ENCODE data around the gene ADGRB3.

The ADGRB3 gene

GRCh38 chr6:68639826-68640490 is 4.9 kb downstream of the ADGRB3 start:
- H3K27ac ChIP-seq (ENCODE audit: low read depth, low read length) = no peak overlapping the region
- no peaks in the 10 kb centered on the region for H3K36me3 ChIP-seq (ENCODE audit: control insufficient read depth, insufficient read depth, low read length)
- H3K79me1 ChIP-seq (ENCODE audit: low read length) = no peaks in the 10 kb centered on the region
- no peak overlapping the region for H3K18ac ChIP-seq (ENCODE audit: low read length)
- H3K4me3 ChIP-seq (ENCODE audit: low read length) = peak overlapping the region; percentile 7
- peak overlapping the region; percentile 22 for H3K56ac ChIP-seq (ENCODE audit: low read length)
- H2AK5ac ChIP-seq (ENCODE audit: low read length) = no peak overlapping the region
- H3K4me2 ChIP-seq (ENCODE audit: low read length) = peak overlapping the region; percentile 39
- peak overlapping the region; percentile 18 for H3K9ac ChIP-seq (ENCODE audit: low read length)
- no peak overlapping the region for H3K23ac ChIP-seq (ENCODE audit: low read length)
- H2BK120ac ChIP-seq (ENCODE audit: low read depth, low read length) = no peak overlapping the region
- DNase-seq = peak; percentile 11
- H3K4ac ChIP-seq (ENCODE audit: low read depth, low read length) = no peak overlapping the region
- H4K8ac ChIP-seq (ENCODE audit: low read depth, low read length) = no peak overlapping the region
- no peaks in the 10 kb centered on the region for H3K79me2 ChIP-seq (ENCODE audit: control insufficient read depth, insufficient read depth, low read length)
- no peak overlapping the region for H2BK15ac ChIP-seq (replicated peaks; ENCODE audit: low read depth)
- no peak overlapping the region for H4K5ac ChIP-seq (ENCODE audit: low read length)
- peaks cover 5% of the 10 kb centered on the region for H3K27me3 ChIP-seq (ENCODE audit: insufficient read depth, low read length, poor library complexity)
- H3K4me1 ChIP-seq (ENCODE audit: control insufficient read depth, low read depth, low read length) = no peaks in the 10 kb centered on the region
- H2BK5ac ChIP-seq (ENCODE audit: low read length) = no peak overlapping the region
- no CpG with 5 or more reads among the region's 13 CpGs for WGBS (ENCODE audit: extremely low coverage, insufficient coverage, low lambda C conversion rate)

DNA sequence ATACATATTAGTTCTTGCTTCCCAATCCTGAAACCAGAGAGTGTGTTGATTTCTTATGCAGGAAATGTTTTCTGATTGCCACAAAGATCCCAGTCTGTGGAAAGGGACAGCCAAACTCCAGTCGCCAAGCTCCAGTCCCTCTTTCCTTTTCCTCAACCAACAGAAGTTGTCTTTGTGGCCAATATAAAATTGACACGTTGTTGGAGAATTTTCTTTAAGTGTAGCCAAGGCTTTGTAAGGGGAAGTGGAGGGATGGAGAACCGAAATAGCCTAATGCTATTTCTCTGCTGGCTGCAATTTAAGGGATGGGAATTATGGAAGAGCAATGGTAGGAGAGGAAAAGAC is 5.4 kb downstream of the ADGRB3 start:
- no peak overlapping the region for H3K4ac ChIP-seq (ENCODE audit: low read depth, low read length)
- no peak overlapping the region for H2BK15ac ChIP-seq (replicated peaks; ENCODE audit: low read depth)
- no peak overlapping the region for H4K5ac ChIP-seq (ENCODE audit: low read length)
- H3K18ac ChIP-seq (ENCODE audit: low read length) = no peak overlapping the region
- no peaks in the 10 kb centered on the region for H3K79me1 ChIP-seq (ENCODE audit: low read length)
- no peak overlapping the region for H2AK5ac ChIP-seq (ENCODE audit: low read length)
- WGBS (ENCODE audit: extremely low coverage, insufficient coverage, low lambda C conversion rate) = no CpG with 5 or more reads among the region's 3 CpGs
- peaks cover 5% of the 10 kb centered on the region for H3K27me3 ChIP-seq (ENCODE audit: insufficient read depth, low read length, poor library complexity)
- no peak overlapping the region for H3K4me3 ChIP-seq (ENCODE audit: low read length)
- no peak overlapping the region for H2BK5ac ChIP-seq (ENCODE audit: low read length)
- H3K4me2 ChIP-seq (ENCODE audit: low read length) = no peak overlapping the region
- no peak overlapping the region for H3K27ac ChIP-seq (ENCODE audit: low read depth, low read length)
- DNase-seq = peak; percentile 7
- H3K9ac ChIP-seq (ENCODE audit: low read length) = no peak overlapping the region
- H4K8ac ChIP-seq (ENCODE audit: low read depth, low read length) = no peak overlapping the region
- H3K79me2 ChIP-seq (ENCODE audit: control insufficient read depth, insufficient read depth, low read length) = no peaks in the 10 kb centered on the region
- no peak overlapping the region for H2BK120ac ChIP-seq (ENCODE audit: low read depth, low read length)
- no peaks in the 10 kb centered on the region for H3K4me1 ChIP-seq (ENCODE audit: control insufficient read depth, low read depth, low read length)
- H3K23ac ChIP-seq (ENCODE audit: low read length) = no peak overlapping the region
- no peaks in the 10 kb centered on the region for H3K36me3 ChIP-seq (ENCODE audit: control insufficient read depth, insufficient read depth, low read length)
- no peak overlapping the region for H3K56ac ChIP-seq (ENCODE audit: low read length)

GRCh38 chr6:68641172-68641571 is 6.1 kb downstream of the ADGRB3 start:
- Histone ChIP-seq H2BK5ac (ENCODE audit: low read length) (no peak overlapping the region), H3K9ac (ENCODE audit: low read length) (no peak overlapping the region), H3K4me3 (ENCODE audit: low read length) (no peak overlapping the region), H3K27ac (ENCODE audit: low read depth, low read length) (no peak overlapping the region), H4K8ac (ENCODE audit: low read depth, low read length) (no peak overlapping the region), H2AK5ac (ENCODE audit: low read length) (no peak overlapping the region), H3K4ac (ENCODE audit: low read depth, low read length) (no peak overlapping the region), H2BK120ac (ENCODE audit: low read depth, low read length) (no peak overlapping the region), H3K36me3 (ENCODE audit: control insufficient read depth, insufficient read depth, low read length) (no peaks in the 10 kb centered on the region), H3K27me3 (ENCODE audit: insufficient read depth, low read length, poor library complexity) (peaks cover 5% of the 10 kb centered on the region), H3K79me1 (ENCODE audit: low read length) (no peaks in the 10 kb centered on the region), H4K5ac (ENCODE audit: low read length) (no peak overlapping the region), H3K4me2 (ENCODE audit: low read length) (no peak overlapping the region), H3K23ac (ENCODE audit: low read length) (no peak overlapping the region), H3K4me1 (ENCODE audit: control insufficient read depth, low read depth, low read length) (no peaks in the 10 kb centered on the region), H3K56ac (ENCODE audit: low read length) (no peak overlapping the region), H3K79me2 (ENCODE audit: control insufficient read depth, insufficient read depth, low read length) (no peaks in the 10 kb centered on the region), H3K18ac (ENCODE audit: low read length) (no peak overlapping the region), H2BK15ac (replicated peaks; ENCODE audit: low read depth) (no peak overlapping the region)
- WGBS (ENCODE audit: extremely low coverage, insufficient coverage, low lambda C conversion rate) = no CpG with 5 or more reads among the region's 2 CpGs
- DNase-seq = no peak

- Histone ChIP-seq H3K4me3 (ENCODE audit: low read length) (no peak overlapping the region), H3K27ac (ENCODE audit: low read depth, low read length) (no peak overlapping the region), H4K8ac (ENCODE audit: low read depth, low read length) (no peak overlapping the region), H3K56ac (ENCODE audit: low read length) (no peak overlapping the region), H3K36me3 (ENCODE audit: control insufficient read depth, insufficient read depth, low read length) (no peaks in the 10 kb centered on the region), H2BK120ac (ENCODE audit: low read depth, low read length) (no peak overlapping the region), H4K5ac (ENCODE audit: low read length) (no peak overlapping the region), H3K23ac (ENCODE audit: low read length) (no peak overlapping the region), H3K27me3 (ENCODE audit: insufficient read depth, low read length, poor library complexity) (peaks cover 5% of the 10 kb centered on the region), H3K4me2 (ENCODE audit: low read length) (no peak overlapping the region), H3K4ac (ENCODE audit: low read depth, low read length) (no peak overlapping the region), H3K9ac (ENCODE audit: low read length) (no peak overlapping the region), H3K18ac (ENCODE audit: low read length) (no peak overlapping the region), H2AK5ac (ENCODE audit: low read length) (no peak overlapping the region), H3K79me2 (ENCODE audit: control insufficient read depth, insufficient read depth, low read length) (no peaks in the 10 kb centered on the region), H3K79me1 (ENCODE audit: low read length) (no peaks in the 10 kb centered on the region), H2BK15ac (replicated peaks; ENCODE audit: low read depth) (no peak overlapping the region), H3K4me1 (ENCODE audit: control insufficient read depth, low read depth, low read length) (no peaks in the 10 kb centered on the region), H2BK5ac (ENCODE audit: low read length) (no peak overlapping the region)
- no peak for DNase-seq
Observed at GRCh38 chr6:68642081-68642480, 7.0 kb downstream of the ADGRB3 start.

DNA sequence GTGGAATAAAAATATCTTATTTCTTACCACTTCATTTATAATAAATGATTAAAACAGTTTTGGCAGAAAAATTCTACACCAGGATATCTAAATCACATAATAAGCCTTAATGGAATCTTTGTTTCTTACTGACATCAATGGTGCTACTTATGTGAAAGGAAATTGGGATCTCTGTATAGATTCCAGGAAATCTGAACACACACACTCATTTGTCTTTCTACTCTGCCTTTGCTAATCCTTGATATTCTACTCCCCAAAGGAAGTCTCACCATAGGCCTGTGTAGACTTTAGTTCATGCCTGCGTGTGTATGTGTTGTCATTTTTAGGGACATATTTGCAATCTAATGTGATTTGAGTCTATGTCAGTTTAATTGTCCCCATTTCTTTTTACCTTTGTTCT is 7.9 kb downstream of the ADGRB3 start:
- H3K4ac ChIP-seq (ENCODE audit: low read depth, low read length) = no peak overlapping the region
- H3K79me1 ChIP-seq (ENCODE audit: low read length) = no peaks in the 10 kb centered on the region
- H3K27ac ChIP-seq (ENCODE audit: low read depth, low read length) = no peak overlapping the region
- WGBS (ENCODE audit: extremely low coverage, insufficient coverage, low lambda C conversion rate) = no CpG with 5 or more reads among the region's 1 CpG
- DNase-seq = no peak
- no peak overlapping the region for H3K23ac ChIP-seq (ENCODE audit: low read length)
- H2BK15ac ChIP-seq (replicated peaks; ENCODE audit: low read depth) = no peak overlapping the region
- H3K56ac ChIP-seq (ENCODE audit: low read length) = no peak overlapping the region
- H4K8ac ChIP-seq (ENCODE audit: low read depth, low read length) = no peak overlapping the region
- H3K79me2 ChIP-seq (ENCODE audit: control insufficient read depth, insufficient read depth, low read length) = no peaks in the 10 kb centered on the region
- H3K27me3 ChIP-seq (ENCODE audit: insufficient read depth, low read length, poor library complexity) = peaks cover 5% of the 10 kb centered on the region
- H2BK5ac ChIP-seq (ENCODE audit: low read length) = no peak overlapping the region
- no peak overlapping the region for H3K18ac ChIP-seq (ENCODE audit: low read length)
- no peak overlapping the region for H2AK5ac ChIP-seq (ENCODE audit: low read length)
- H3K36me3 ChIP-seq (ENCODE audit: control insufficient read depth, insufficient read depth, low read length) = no peaks in the 10 kb centered on the region
- H3K9ac ChIP-seq (ENCODE audit: low read length) = no peak overlapping the region
- no peak overlapping the region for H3K4me2 ChIP-seq (ENCODE audit: low read length)
- no peak overlapping the region for H2BK120ac ChIP-seq (ENCODE audit: low read depth, low read length)
- H4K5ac ChIP-seq (ENCODE audit: low read length) = no peak overlapping the region
- H3K4me3 ChIP-seq (ENCODE audit: low read length) = no peak overlapping the region
- H3K4me1 ChIP-seq (ENCODE audit: control insufficient read depth, low read depth, low read length) = no peaks in the 10 kb centered on the region

GRCh38 chr6:68649669-68650068 is 14.6 kb downstream of the ADGRB3 start:
- H2BK120ac ChIP-seq (ENCODE audit: low read depth, low read length) = no peak overlapping the region
- no peak overlapping the region for H3K23ac ChIP-seq (ENCODE audit: low read length)
- no peaks in the 10 kb centered on the region for H3K4me1 ChIP-seq (ENCODE audit: control insufficient read depth, low read depth, low read length)
- H4K8ac ChIP-seq (ENCODE audit: low read depth, low read length) = no peak overlapping the region
- DNase-seq = peak; percentile 47
- no CpG with 5 or more reads among the region's 3 CpGs for WGBS (ENCODE audit: extremely low coverage, insufficient coverage, low lambda C conversion rate)
- H3K36me3 ChIP-seq (ENCODE audit: control insufficient read depth, insufficient read depth, low read length) = no peaks in the 10 kb centered on the region
- H2BK15ac ChIP-seq (replicated peaks; ENCODE audit: low read depth) = no peak overlapping the region
- H2BK5ac ChIP-seq (ENCODE audit: low read length) = no peak overlapping the region
- no peak overlapping the region for H3K56ac ChIP-seq (ENCODE audit: low read length)
- no peak overlapping the region for H4K5ac ChIP-seq (ENCODE audit: low read length)
- no peak overlapping the region for H2AK5ac ChIP-seq (ENCODE audit: low read length)
- no peak overlapping the region for H3K9ac ChIP-seq (ENCODE audit: low read length)
- no peak overlapping the region for H3K4me2 ChIP-seq (ENCODE audit: low read length)
- H3K27ac ChIP-seq (ENCODE audit: low read depth, low read length) = no peak overlapping the region
- no peaks in the 10 kb centered on the region for H3K79me2 ChIP-seq (ENCODE audit: control insufficient read depth, insufficient read depth, low read length)
- no peak overlapping the region for H3K4me3 ChIP-seq (ENCODE audit: low read length)
- H3K18ac ChIP-seq (ENCODE audit: low read length) = no peak overlapping the region
- no peaks in the 10 kb centered on the region for H3K79me1 ChIP-seq (ENCODE audit: low read length)
- no peaks in the 10 kb centered on the region for H3K27me3 ChIP-seq (ENCODE audit: insufficient read depth, low read length, poor library complexity)
- no peak overlapping the region for H3K4ac ChIP-seq (ENCODE audit: low read depth, low read length)
